Peyer's patch (tissue), 4 donors: ENCODE results near the gene SLC12A8.

ENCODE experiments used
- POLR2A ChIP-seq, 2 donors: fragments of 450-650 bp; IDR thresholded peaks; one replicate each; pipeline ENCODE4 v1.5.1; 2017; ENCODE audit warnings: antibody characterized with exemption in 2 of 2, mild to moderate bottlenecking in 2 of 2, moderate library complexity in 2 of 2
- TF ChIP-seq, protein P1 (sequence below), 6 experiments: fragments of 450-650 bp in 4 of 6; fragments of 200-600 bp in 2 of 6; sonication (generic) in 1 of 6; IDR thresholded peaks; one replicate each; pipeline ENCODE4 v1.5.1; 2017 to 2019; ENCODE audit warnings: antibody characterized with exemption in 6 of 6, mild to moderate bottlenecking in 3 of 6, moderate library complexity in 1 of 6

DNA sequence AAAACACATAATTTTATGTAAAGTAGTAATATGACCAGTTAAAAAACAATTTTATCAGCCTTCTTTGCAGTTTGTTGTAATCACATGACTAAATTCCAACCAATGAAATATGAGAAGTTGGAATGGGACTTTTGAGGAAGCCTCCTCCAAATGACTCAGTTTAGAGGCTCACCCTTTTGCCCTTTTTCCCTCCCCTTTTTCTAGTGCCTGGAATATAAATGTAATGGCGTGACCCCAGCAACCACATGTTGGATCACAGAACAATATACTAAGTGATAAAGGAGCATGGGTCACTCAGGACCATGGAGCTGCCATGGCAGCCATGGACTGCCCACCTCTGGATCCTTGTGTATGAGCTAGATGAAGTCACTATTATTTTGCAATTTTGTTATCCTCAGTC, 107.9 kb downstream of the SLC12A8 start:
- TF ChIP-seq, protein P1, sequence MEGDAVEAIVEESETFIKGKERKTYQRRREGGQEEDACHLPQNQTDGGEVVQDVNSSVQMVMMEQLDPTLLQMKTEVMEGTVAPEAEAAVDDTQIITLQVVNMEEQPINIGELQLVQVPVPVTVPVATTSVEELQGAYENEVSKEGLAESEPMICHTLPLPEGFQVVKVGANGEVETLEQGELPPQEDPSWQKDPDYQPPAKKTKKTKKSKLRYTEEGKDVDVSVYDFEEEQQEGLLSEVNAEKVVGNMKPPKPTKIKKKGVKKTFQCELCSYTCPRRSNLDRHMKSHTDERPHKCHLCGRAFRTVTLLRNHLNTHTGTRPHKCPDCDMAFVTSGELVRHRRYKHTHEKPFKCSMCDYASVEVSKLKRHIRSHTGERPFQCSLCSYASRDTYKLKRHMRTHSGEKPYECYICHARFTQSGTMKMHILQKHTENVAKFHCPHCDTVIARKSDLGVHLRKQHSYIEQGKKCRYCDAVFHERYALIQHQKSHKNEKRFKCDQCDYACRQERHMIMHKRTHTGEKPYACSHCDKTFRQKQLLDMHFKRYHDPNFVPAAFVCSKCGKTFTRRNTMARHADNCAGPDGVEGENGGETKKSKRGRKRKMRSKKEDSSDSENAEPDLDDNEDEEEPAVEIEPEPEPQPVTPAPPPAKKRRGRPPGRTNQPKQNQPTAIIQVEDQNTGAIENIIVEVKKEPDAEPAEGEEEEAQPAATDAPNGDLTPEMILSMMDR (IDR thresholded peaks at IDR 0.05) = no peak
- no peak for TF ChIP-seq POLR2A (IDR thresholded peaks at IDR 0.05)
